HepG2 (cell line): ENCODE data around the gene SYS1. TPM values are rescaled to one million over a fixed set of nuclear protein-coding genes. Genes with fewer than 3 reads are reported as not detected.
A peak's percentile ranks its signal among the peaks of the same experiment; 100 is the strongest.

ENCODE experiments used
- BRCA1 ChIP-seq: sonication (generic); formaldehyde crosslinking; IDR thresholded peaks from 2 replicates; pipeline ENCODE4 v1.4.0; 2020; ENCODE audit warnings: missing genetic modification reagents
- EP300 ChIP-seq, 3 experiments: sonication (generic) in 1 of 3; formaldehyde crosslinking in 1 of 3; IDR thresholded peaks; 2 replicates each; pipeline versions ENCODE4 v1.5.1 to v1.6.1; 2011 to 2020; ENCODE audit warnings: low read depth in 2 of 3, low read length in 2 of 3, borderline replicate concordance in 1 of 3, improper control_type of control experiment in 1 of 3, mild to moderate bottlenecking in 1 of 3, missing genetic modification reagents in 1 of 3, moderate library complexity in 1 of 3
- HNF4A ChIP-seq: sonication (generic); formaldehyde crosslinking; IDR thresholded peaks from 2 replicates; pipeline ENCODE4 v1.4.0; 2020; ENCODE audit warnings: missing genetic modification reagents
- IKZF1 ChIP-seq: fragments of 450-650 bp; IDR thresholded peaks from 2 replicates; pipeline ENCODE4 v1.7.1; 2016
- JUN ChIP-seq: sonication (generic); formaldehyde crosslinking; IDR thresholded peaks from 2 replicates; pipeline ENCODE4 v1.4.0; 2020; ENCODE audit warnings: mild to moderate bottlenecking, missing genetic modification reagents
- NR2F2 ChIP-seq: IDR thresholded peaks from 2 replicates; pipeline ENCODE4 v1.6.1; 2012; ENCODE audit warnings: low read depth, inconsistent platforms, borderline replicate concordance
- PPARG ChIP-seq: conservative IDR thresholded peaks from 2 replicates; pipeline ENCODE4 v1.6.1; 2016; ENCODE audit warnings: missing biosample characterization, missing genetic modification reagents
- ZBTB3 ChIP-seq: sonication (generic); formaldehyde crosslinking; IDR thresholded peaks from 2 replicates; pipeline ENCODE4 v1.4.0; 2020; ENCODE audit warnings: low read depth, mild to moderate bottlenecking, moderate library complexity, missing genetic modification reagents, borderline replicate concordance
- ZBTB40 ChIP-seq, 2 experiments: fragments of 450-650 bp in 1 of 2; sonication (generic) in 1 of 2; formaldehyde crosslinking in 1 of 2; IDR thresholded peaks; 2 replicates each; pipeline versions ENCODE4 v1.6.1 to v1.8.0; 2016 to 2022; ENCODE audit warnings: antibody characterized with exemption in 1 of 2, mild to moderate bottlenecking in 1 of 2, missing genetic modification reagents in 1 of 2
- ZNF17 ChIP-seq: sonication (generic); formaldehyde crosslinking; IDR thresholded peaks from 2 replicates; pipeline ENCODE4 v1.5.0; 2020; ENCODE audit warnings: mild to moderate bottlenecking, missing genetic modification reagents
- ZNF44 ChIP-seq: sonication (generic); formaldehyde crosslinking; IDR thresholded peaks from 2 replicates; pipeline ENCODE4 v1.5.1; 2020; ENCODE audit warnings: mild to moderate bottlenecking, missing genetic modification reagents
- ZNF512 ChIP-seq: sonication (generic); formaldehyde crosslinking; IDR thresholded peaks from 2 replicates; pipeline ENCODE4 v1.4.0; 2020; ENCODE audit warnings: mild to moderate bottlenecking, missing genetic modification reagents
- ZNF557 ChIP-seq: sonication (generic); formaldehyde crosslinking; IDR thresholded peaks from 2 replicates; pipeline ENCODE4 v1.4.0; 2020; ENCODE audit warnings: missing genetic modification reagents
- ZNF563 ChIP-seq: sonication (generic); formaldehyde crosslinking; IDR thresholded peaks from 2 replicates; pipeline ENCODE4 v1.8.0; 2022; ENCODE audit warnings: mild to moderate bottlenecking, moderate library complexity, missing genetic modification reagents
- ZNF564 ChIP-seq: sonication (generic); formaldehyde crosslinking; IDR thresholded peaks from 2 replicates; pipeline ENCODE4 v1.8.1; 2023; ENCODE audit warnings: mild to moderate bottlenecking, missing genetic modification reagents
- ZNF83 ChIP-seq: sonication (generic); formaldehyde crosslinking; IDR thresholded peaks from 2 replicates; pipeline ENCODE4 v1.4.0; 2020; ENCODE audit warnings: missing genetic modification reagents, mild to moderate bottlenecking, borderline replicate concordance
- polyA plus RNA-seq, 8 experiments: library from polyadenylated mRNA; depleted of rRNA in 3 of 8; stranded (reverse) in 7 of 8; unstranded in 1 of 8; fragments of >200 nt; fragmentation: Illumina TruSeq in 4 of 8; extraction: Trizol in 4 of 8; gene quantifications; 2 replicates each; pipeline versions ENCODE4 v1.2.1 to v1.2.3, GENCODE V29; 2011 to 2016; ENCODE audit warnings: low read depth in 4 of 8, missing spikeins in 1 of 8, mixed read lengths in 1 of 8; ENCODE audit not compliant: insufficient read depth in 1 of 8
- total RNA-seq, 5 experiments: library from RNA; depleted of rRNA; stranded (reverse); fragments of >200 nt; fragmentation: Illumina TruSeq; extraction: Trizol; gene quantifications; 2 replicates each; pipeline ENCODE4 v1.2.3, GENCODE V29; 2016; ENCODE audit warnings: low read depth in 1 of 5
- TF ChIP-seq, protein P1 (sequence below): sonication (generic); formaldehyde crosslinking; IDR thresholded peaks from 2 replicates; pipeline ENCODE4 v1.4.0; 2020; ENCODE audit warnings: mild to moderate bottlenecking, missing genetic modification reagents

Gene SYS1
- total and polyA plus RNA-seq, 2 of the 13 experiments (the other 11 are each of a cell fraction or from before 2014, with no cell fraction given): 38.3 to 65.6 TPM

- TF ChIP-seq ZNF83 (CRISPR knock-in tag): peak; percentile 9; the same call in 1 of the 2 replicates
- no peak for TF ChIP-seq ZNF564 (CRISPR knock-in tag)
- 0 out of 2 replicates have a peak, but pooled peaks have one; percentile 8 for TF ChIP-seq PPARG (CRISPR knock-in tag)
- TF ChIP-seq IKZF1: no peak
- 0 out of 2 replicates have a peak, but pooled peaks have one; percentile 38 for TF ChIP-seq ZNF563
- TF ChIP-seq ZNF512: no peak
- no peak for TF ChIP-seq NR2F2
- no peak for TF ChIP-seq ZNF17 (CRISPR knock-in tag)
- TF ChIP-seq ZBTB40 (IDR thresholded peaks at IDR 0.05): no peak
- TF ChIP-seq ZBTB40 (CRISPR knock-in tag; IDR thresholded peaks at IDR 0.05): no peak
- peak in 1 of 2 experiments; percentile 64; a peak in 2 of 4 replicates for TF ChIP-seq EP300 (IDR thresholded peaks at IDR 0.05; ENCODE audit: low read depth in 2 of 2, low read length in 2 of 2)
- no peak for TF ChIP-seq EP300 (CRISPR knock-in tag; IDR thresholded peaks at IDR 0.05; ENCODE audit: borderline replicate concordance)
- no peak for TF ChIP-seq BRCA1 (CRISPR knock-in tag)
- TF ChIP-seq ZBTB3 (CRISPR knock-in tag): no peak
- TF ChIP-seq, protein P1, sequence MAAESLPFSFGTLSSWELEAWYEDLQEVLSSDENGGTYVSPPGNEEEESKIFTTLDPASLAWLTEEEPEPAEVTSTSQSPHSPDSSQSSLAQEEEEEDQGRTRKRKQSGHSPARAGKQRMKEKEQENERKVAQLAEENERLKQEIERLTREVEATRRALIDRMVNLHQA (CRISPR knock-in tag): no peak
- no peak for TF ChIP-seq ZNF557 (CRISPR knock-in tag)
- TF ChIP-seq HNF4A: peak; percentile 86
- no peak for TF ChIP-seq JUN (CRISPR knock-in tag)
- no peak for TF ChIP-seq ZNF44 (CRISPR knock-in tag)
Measured at GRCh38 chr20:45343532-45344167, 19.3 kb upstream of the SYS1 start (continued).
